Spinal cord (tissue), 10 donors: ENCODE measurements around the gene OSER1. TPM values are rescaled to one million over a fixed set of nuclear protein-coding genes. Genes with fewer than 3 reads are reported as not detected.

Experiments
- DNase-seq, 6 donors: peaks; one replicate each; pipeline versions ENCODE4 v3.0.0 to v3.0.0-alpha.2; 2013 to 2015; ENCODE audit warnings: low spot score in 6 of 6, low read depth in 4 of 6
- H3K27ac ChIP-seq: one replicate; pipeline ENCODE4 v1.5.1; 2013; ENCODE audit warnings: low read depth, low read length, control low read depth
- H3K27me3 ChIP-seq: one replicate; pipeline ENCODE4 v1.6.1; 2013; ENCODE audit warnings: low read length; ENCODE audit not compliant: control insufficient read depth, insufficient read depth
- H3K36me3 ChIP-seq: one replicate; pipeline ENCODE4 v1.6.1; 2013; ENCODE audit warnings: low read length; ENCODE audit not compliant: control insufficient read depth, insufficient read depth
- H3K4me1 ChIP-seq: one replicate; pipeline ENCODE4 v1.6.1; 2013; ENCODE audit warnings: low read length; ENCODE audit not compliant: control insufficient read depth, insufficient read depth
- H3K4me3 ChIP-seq: one replicate; pipeline ENCODE4 v1.5.1; 2013; ENCODE audit warnings: low read depth, low read length, control low read depth
- H3K9me3 ChIP-seq: one replicate; pipeline ENCODE4 v1.6.1; 2013; ENCODE audit warnings: low read length; ENCODE audit not compliant: control insufficient read depth, insufficient read depth
- WGBS: methylation state at CpG from one replicate; pipeline ENCODE4 v1.1.5; 2013; ENCODE audit warnings: missing lambda C conversion rate; ENCODE audit not compliant: insufficient coverage; 5-methylcytosine and 5-hydroxymethylcytosine counted together
- polyA plus RNA-seq, 2 donors: library from polyadenylated mRNA; unstranded; fragments of 120-200 nt; gene quantifications; one replicate each; pipeline ENCODE4 v1.2.1, GENCODE V29; 2013; ENCODE audit not compliant: insufficient read length in 2 of 2
- total RNA-seq, 2 donors: library from RNA; depleted of rRNA in 1 of 2; stranded (reverse); fragments of 120-200 nt in 1 of 2; fragments of >200 nt in 1 of 2; gene quantifications; one replicate each; pipeline versions ENCODE4 v1.2.3 to v1.2.4, GENCODE V29; 2013 to 2014
- donor health status: healthy.

The OSER1 gene
- total and polyA plus RNA-seq, 4 donors, result 31.4 to 38.1 (median 34.6) TPM

GRCh38 chr20:44157061-44157460, 53.5 kb downstream of the OSER1 start:
- Histone ChIP-seq H3K36me3 (peaks cover 3% of the 10 kb centered on the region), H3K4me3 (no peak overlapping the region), H3K9me3 (no peaks in the 10 kb centered on the region), H3K4me1 (peaks cover 3% of the 10 kb centered on the region), H3K27ac (no peak overlapping the region), H3K27me3 (peaks cover 6% of the 10 kb centered on the region)
- 70% methylated on average over 4 of the region's 5 CpGs for WGBS
- peak in 1 of 6 donors; percentile 27 for DNase-seq

- Histone ChIP-seq H3K27ac (no peak overlapping the region), H3K4me3 (no peak overlapping the region), H3K9me3 (no peaks in the 10 kb centered on the region), H3K4me1 (peaks cover 3% of the 10 kb centered on the region), H3K36me3 (peaks cover 3% of the 10 kb centered on the region), H3K27me3 (no peaks in the 10 kb centered on the region)
- peak in 1 of 6 donors; percentile 12 for DNase-seq
- 69% methylated on average over 4 of the region's 7 CpGs for WGBS
Measured at GRCh38 chr20:44154521-44155001, 56.0 kb downstream of the OSER1 start.

GRCh38 chr20:44153636-44154043, 56.9 kb downstream of the OSER1 start:
- Histone ChIP-seq H3K4me1 (peaks cover 3% of the 10 kb centered on the region), H3K9me3 (no peaks in the 10 kb centered on the region), H3K27me3 (no peaks in the 10 kb centered on the region), H3K36me3 (no peaks in the 10 kb centered on the region), H3K4me3 (no peak overlapping the region), H3K27ac (no peak overlapping the region)
- DNase-seq, result peak in 2 of 6 donors; percentile 16 to 41
- 54% methylated on average over 5 of the region's 6 CpGs for WGBS

GRCh38 chr20:44151621-44152416, 58.8 kb downstream of the OSER1 start:
- 89% methylated on average over 12 of the region's 14 CpGs for WGBS
- H3K27ac ChIP-seq, result no peak overlapping the region
- no peaks in the 10 kb centered on the region for H3K36me3 ChIP-seq
- H3K4me1 ChIP-seq, result peaks cover 3% of the 10 kb centered on the region
- DNase-seq, result no peak
- no peaks in the 10 kb centered on the region for H3K9me3 ChIP-seq
- no peak overlapping the region for H3K4me3 ChIP-seq
- no peaks in the 10 kb centered on the region for H3K27me3 ChIP-seq

GRCh38 chr20:44146272-44146671, 64.3 kb downstream of the OSER1 start:
- Histone ChIP-seq H3K27me3 (no peaks in the 10 kb centered on the region), H3K4me1 (peaks cover 5% of the 10 kb centered on the region), H3K27ac (no peak overlapping the region), H3K9me3 (no peaks in the 10 kb centered on the region), H3K36me3 (no peaks in the 10 kb centered on the region), H3K4me3 (no peak overlapping the region)
- WGBS, result no CpG with 5 or more reads among the region's 4 CpGs
- DNase-seq, result no peak

Other genes starting within 250 kb of the OSER1 start
- 1 to 10 TPM; 1.7 to 2.5 TPM for gene JPH2, start 23.6 kb downstream of the OSER1 start, total RNA-seq
- gene JPH2, start 23.6 kb downstream of the OSER1 start, polyA plus RNA-seq, result 1 to 10 TPM; 1.4 to 1.6 TPM
- gene GDAP1L1, start 36.5 kb upstream of the OSER1 start, total RNA-seq, result 10 to 100 TPM; 24.5 to 26.0 TPM
- 100 to 1,000 TPM; 134 to 137 TPM for gene GDAP1L1, start 36.5 kb upstream of the OSER1 start, polyA plus RNA-seq
- 10 to 100 TPM; 12.5 to 16.5 TPM for gene FITM2, start 100.4 kb upstream of the OSER1 start, total RNA-seq
- gene FITM2, start 100.4 kb upstream of the OSER1 start, polyA plus RNA-seq, result 10 to 100 TPM; 14.1 to 14.2 TPM
- under 1 TPM in 1 of 2 donors, not detected in 1; 0.11 TPM for gene R3HDML, start 126.3 kb upstream of the OSER1 start, total RNA-seq
- gene R3HDML, start 126.3 kb upstream of the OSER1 start, polyA plus RNA-seq, result under 1 TPM in 1 of 2 donors, not detected in 1; 0.12 TPM
- under 1 TPM in 1 of 2 donors, not detected in 1; 0.22 TPM for gene HNF4A, start 144.9 kb upstream of the OSER1 start, total RNA-seq
- gene HNF4A, start 144.9 kb upstream of the OSER1 start, polyA plus RNA-seq, result under 1 TPM; 0.21 to 0.29 TPM